Cardiac fibroblast (primary cell): ENCODE measurements around the gene FER.

Experiments used
- DNase-seq, 2 donors: peaks; one replicate each; pipeline versions ENCODE4 v3.0.0 to v3.0.0-alpha.2; 2010; ENCODE audit warnings: low read depth in 2 of 2
- H3K4me3 ChIP-seq, 2 donors: replicated peaks in 1 of 2; 1 replicate in 1 of 2; 2 replicates in 1 of 2; pipeline ENCODE4 v1.5.1; 2011; ENCODE audit warnings: low read depth in 2 of 2, low read length in 2 of 2, mild to moderate bottlenecking in 2 of 2, moderate library complexity in 1 of 2
- CTCF ChIP-seq: IDR thresholded peaks from one replicate; pipeline ENCODE4 v1.5.1; 2011; ENCODE audit warnings: low read depth, mild to moderate bottlenecking, low read length, inconsistent platforms

FER gene

GRCh38 chr5:109177782-109178181 lies 430.1 kb downstream of the FER start:
- H3K4me3 ChIP-seq, result no peak overlapping the region
- no peak for TF ChIP-seq CTCF
- no peak for DNase-seq

GRCh38 chr5:109180668-109181067 lies 433.0 kb downstream of the FER start:
- H3K4me3 ChIP-seq, result no peak overlapping the region
- TF ChIP-seq CTCF, result no peak
- DNase-seq, result no peak

GRCh38 chr5:109186759-109187158 lies 439.1 kb downstream of the FER start:
- DNase-seq, result no peak
- no peak overlapping the region for H3K4me3 ChIP-seq
- TF ChIP-seq CTCF, result no peak

GRCh38 chr5:109191153-109191558 lies 443.5 kb downstream of the FER start:
- DNase-seq, result peak; percentile 71 to 72
- TF ChIP-seq CTCF, result no peak
- no peak overlapping the region for H3K4me3 ChIP-seq

- no peak overlapping the region for H3K4me3 ChIP-seq
- no peak for DNase-seq
- no peak for TF ChIP-seq CTCF
Measured at GRCh38 chr5:109192027-109192426, 444.3 kb downstream of the FER start.

GRCh38 chr5:109192555-109193281 lies 445.0 kb downstream of the FER start:
- no peak for TF ChIP-seq CTCF
- no peak for DNase-seq
- no peak overlapping the region for H3K4me3 ChIP-seq

- no peak for TF ChIP-seq CTCF
- no peak overlapping the region for H3K4me3 ChIP-seq
- no peak for DNase-seq
Measured at GRCh38 chr5:109195667-109196066, 448.0 kb downstream of the FER start.
